Upper lobe of left lung (tissue), 4 donors: Measurements from ENCODE around the gene ANKFY1.

Source experiments
- POLR2A ChIP-seq, 4 donors: fragments of 450-650 bp; IDR thresholded peaks; one replicate each; pipeline ENCODE4 v1.5.1; 2016 to 2017; ENCODE audit warnings: antibody characterized with exemption in 4 of 4, mild to moderate bottlenecking in 2 of 4
- TF ChIP-seq, protein P1 (sequence below), 6 experiments: fragments of 450-650 bp in 4 of 6; fragments of 200-600 bp in 2 of 6; sonication (generic) in 2 of 6; IDR thresholded peaks; one replicate each; pipeline ENCODE4 v1.5.1; 2016 to 2019; ENCODE audit warnings: antibody characterized with exemption in 6 of 6

DNA sequence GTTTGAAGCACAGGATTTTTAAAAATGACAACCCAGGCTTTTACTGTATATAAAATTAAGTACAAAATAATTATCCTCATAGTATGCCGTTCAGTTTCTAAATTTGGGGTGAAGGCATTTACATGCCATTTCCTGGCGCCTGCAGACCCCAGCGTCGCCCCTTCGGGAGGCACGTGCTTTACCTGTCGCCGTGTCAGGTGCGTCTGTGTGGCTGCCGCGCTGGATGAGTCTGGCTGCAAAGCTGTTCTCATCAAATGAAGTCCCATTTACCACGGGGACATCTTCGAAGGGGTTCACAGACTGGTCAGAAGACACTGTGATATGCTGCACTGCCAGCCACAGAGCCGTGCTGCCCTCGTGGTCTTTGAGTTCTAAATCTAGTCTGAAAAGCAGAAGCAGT lies 69.0 kb downstream of the ANKFY1 start:
- TF ChIP-seq, protein P1, sequence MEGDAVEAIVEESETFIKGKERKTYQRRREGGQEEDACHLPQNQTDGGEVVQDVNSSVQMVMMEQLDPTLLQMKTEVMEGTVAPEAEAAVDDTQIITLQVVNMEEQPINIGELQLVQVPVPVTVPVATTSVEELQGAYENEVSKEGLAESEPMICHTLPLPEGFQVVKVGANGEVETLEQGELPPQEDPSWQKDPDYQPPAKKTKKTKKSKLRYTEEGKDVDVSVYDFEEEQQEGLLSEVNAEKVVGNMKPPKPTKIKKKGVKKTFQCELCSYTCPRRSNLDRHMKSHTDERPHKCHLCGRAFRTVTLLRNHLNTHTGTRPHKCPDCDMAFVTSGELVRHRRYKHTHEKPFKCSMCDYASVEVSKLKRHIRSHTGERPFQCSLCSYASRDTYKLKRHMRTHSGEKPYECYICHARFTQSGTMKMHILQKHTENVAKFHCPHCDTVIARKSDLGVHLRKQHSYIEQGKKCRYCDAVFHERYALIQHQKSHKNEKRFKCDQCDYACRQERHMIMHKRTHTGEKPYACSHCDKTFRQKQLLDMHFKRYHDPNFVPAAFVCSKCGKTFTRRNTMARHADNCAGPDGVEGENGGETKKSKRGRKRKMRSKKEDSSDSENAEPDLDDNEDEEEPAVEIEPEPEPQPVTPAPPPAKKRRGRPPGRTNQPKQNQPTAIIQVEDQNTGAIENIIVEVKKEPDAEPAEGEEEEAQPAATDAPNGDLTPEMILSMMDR (IDR thresholded peaks at IDR 0.05): no peak
- TF ChIP-seq POLR2A (IDR thresholded peaks at IDR 0.05): no peak
